Suprapubic skin (tissue), 3 donors: ENCODE results near the gene SRGAP1.

ENCODE experiments used
- CTCF ChIP-seq, 2 donors: fragments of 200-600 bp in 1 of 2; fragments of 450-650 bp in 1 of 2; sonication (generic) in 1 of 2; IDR thresholded peaks; one replicate each; pipeline ENCODE4 v1.5.1; 2016 to 2019; ENCODE audit warnings: antibody characterized with exemption in 2 of 2, mild to moderate bottlenecking in 1 of 2, moderate library complexity in 1 of 2
- POLR2A ChIP-seq, 2 donors: fragments of 450-650 bp; IDR thresholded peaks; one replicate each; pipeline ENCODE4 v1.6.1; 2017; ENCODE audit warnings: antibody characterized with exemption in 2 of 2, mild to moderate bottlenecking in 2 of 2, moderate library complexity in 2 of 2

DNA sequence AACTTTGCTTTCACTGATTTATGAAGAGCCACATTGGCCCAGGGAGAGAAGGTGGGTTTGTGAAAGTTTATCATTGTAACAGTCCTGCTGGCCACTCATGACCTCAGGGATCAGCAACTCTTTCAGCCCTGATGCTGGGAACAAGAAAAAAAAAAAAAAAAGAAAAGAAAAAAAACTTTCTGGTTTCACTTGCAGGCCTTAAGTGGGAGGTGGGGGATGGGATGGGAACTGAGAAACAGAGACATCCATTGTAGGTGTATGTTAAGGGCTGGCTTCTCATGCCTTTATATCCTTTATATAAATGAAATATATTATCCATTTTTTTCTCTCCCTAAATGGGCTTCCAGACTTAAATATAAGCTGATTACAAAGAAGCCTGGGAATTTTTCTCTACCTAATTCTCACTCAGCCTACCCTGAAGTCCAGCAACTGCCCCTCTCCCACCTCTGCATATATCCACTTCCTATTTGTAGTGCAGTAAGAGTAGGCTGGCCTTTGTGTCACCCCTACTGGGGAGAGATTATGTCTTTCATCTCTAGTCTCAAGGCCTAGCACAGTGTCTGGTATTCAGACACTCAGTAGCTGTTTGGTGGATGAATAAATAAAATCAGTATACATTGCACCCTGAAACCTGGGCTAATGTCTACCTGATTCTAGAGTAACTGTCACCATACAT is 190.5 kb downstream of the SRGAP1 start:
- no peak for TF ChIP-seq CTCF (IDR thresholded peaks at IDR 0.05)
- no peak for TF ChIP-seq POLR2A (IDR thresholded peaks at IDR 0.05)
